ENCODE results near the gene SCN2B. TPM values are rescaled to one million over a fixed set of nuclear protein-coding genes. Genes with fewer than 3 reads are reported as not detected.

The SCN2B gene
- total RNA-seq, 3 donors from 2014 or later, result 0.23 to 3.7 (median 0.34) TPM

DNA sequence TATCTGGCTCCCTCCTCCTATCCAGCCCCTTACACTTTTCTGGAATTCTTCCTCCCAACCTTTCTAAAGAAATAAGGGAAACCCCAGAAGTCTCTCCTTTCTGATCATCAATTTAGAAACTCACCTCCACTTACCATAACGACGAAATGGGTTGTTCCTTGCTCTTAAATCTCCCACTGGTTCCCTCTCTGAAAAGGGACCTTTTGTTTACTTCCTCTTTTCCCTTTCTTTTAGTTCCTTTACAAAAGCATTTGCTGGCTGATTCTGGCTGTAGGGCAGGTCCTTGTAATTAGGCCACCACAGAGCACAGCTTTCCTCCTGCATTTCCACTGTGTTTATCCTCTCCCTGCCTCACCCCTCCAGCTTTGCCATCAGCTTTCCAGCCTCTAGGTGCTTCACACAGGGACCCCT is 36.3 kb upstream of the SCN2B start:
- Histone ChIP-seq H3K9me3 (no peaks in the 10 kb centered on the region), H3K36me3 (ENCODE audit: low read depth) (no peaks in the 10 kb centered on the region), H3K4me3 (no peak overlapping the region), H3K4me1 (ENCODE audit: low read depth) (peaks cover 34% of the 10 kb centered on the region)
- TF ChIP-seq, protein P1, sequence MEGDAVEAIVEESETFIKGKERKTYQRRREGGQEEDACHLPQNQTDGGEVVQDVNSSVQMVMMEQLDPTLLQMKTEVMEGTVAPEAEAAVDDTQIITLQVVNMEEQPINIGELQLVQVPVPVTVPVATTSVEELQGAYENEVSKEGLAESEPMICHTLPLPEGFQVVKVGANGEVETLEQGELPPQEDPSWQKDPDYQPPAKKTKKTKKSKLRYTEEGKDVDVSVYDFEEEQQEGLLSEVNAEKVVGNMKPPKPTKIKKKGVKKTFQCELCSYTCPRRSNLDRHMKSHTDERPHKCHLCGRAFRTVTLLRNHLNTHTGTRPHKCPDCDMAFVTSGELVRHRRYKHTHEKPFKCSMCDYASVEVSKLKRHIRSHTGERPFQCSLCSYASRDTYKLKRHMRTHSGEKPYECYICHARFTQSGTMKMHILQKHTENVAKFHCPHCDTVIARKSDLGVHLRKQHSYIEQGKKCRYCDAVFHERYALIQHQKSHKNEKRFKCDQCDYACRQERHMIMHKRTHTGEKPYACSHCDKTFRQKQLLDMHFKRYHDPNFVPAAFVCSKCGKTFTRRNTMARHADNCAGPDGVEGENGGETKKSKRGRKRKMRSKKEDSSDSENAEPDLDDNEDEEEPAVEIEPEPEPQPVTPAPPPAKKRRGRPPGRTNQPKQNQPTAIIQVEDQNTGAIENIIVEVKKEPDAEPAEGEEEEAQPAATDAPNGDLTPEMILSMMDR (IDR thresholded peaks at IDR 0.05), result no peak
- ATAC-seq, result peak; percentile 26
- DNase-seq, result no peak
- intact Hi-C loops (cut with DNase I, micrococcal nuclease), result no loop called here

DNA sequence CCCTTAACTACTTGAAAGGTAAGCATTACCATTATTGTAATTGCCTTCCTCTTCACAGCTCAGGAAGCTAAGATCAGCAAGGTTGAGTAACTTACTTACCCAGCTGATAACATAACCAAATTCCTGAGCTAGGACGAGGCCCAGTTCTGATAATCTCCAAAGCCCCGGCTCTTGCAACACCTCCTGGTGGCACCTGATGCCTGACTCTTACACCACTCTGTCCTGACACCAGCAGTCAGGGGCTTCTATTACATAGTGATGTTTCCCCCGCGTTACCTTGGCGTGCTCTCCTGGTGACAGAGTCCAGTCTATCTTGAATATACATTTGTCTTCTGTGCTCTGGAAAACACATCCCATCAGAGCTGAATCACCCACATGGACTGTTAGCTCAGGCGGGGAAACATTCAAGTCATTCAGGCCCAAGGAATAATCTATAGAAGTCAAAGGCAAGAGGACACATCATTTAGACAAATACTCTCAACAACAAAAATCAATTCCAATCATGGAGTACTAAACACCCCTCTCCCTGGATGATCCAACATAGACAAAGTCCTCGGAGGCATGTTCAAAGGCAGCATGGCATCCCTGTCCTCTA is 35.8 kb upstream of the SCN2B start:
- Histone ChIP-seq H3K4me3 (no peak overlapping the region), H3K4me1 (ENCODE audit: low read depth) (peaks cover 34% of the 10 kb centered on the region), H3K9me3 (no peaks in the 10 kb centered on the region), H3K36me3 (ENCODE audit: low read depth) (no peaks in the 10 kb centered on the region)
- TF ChIP-seq, protein P1 (IDR thresholded peaks at IDR 0.05), result no peak
- intact Hi-C loops (cut with DNase I, micrococcal nuclease), result no loop called here
- ATAC-seq, result peak; percentile 8
- DNase-seq, result no peak

DNA sequence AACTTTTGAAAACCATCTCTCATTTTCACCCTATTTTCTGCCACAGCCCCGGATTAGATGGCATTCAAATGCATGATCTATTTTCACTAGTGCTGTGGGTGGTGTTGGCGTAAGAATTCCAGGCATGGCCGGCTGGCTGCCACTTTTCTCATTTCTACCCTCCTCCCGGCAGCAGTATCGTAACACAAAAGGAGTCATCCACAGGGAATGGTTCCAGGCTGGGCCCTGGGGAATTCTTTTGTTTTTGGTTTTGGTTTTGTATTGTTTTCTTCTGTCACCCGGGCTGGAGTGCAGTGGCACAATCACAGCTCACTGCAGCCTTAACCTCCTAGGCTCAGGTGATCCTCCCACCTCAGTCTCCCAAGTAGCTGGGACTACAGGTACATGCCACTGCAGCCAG is 34.6 kb upstream of the SCN2B start:
- H3K36me3 ChIP-seq (ENCODE audit: low read depth), result no peaks in the 10 kb centered on the region
- DNase-seq, result no peak
- H3K4me3 ChIP-seq, result no peak overlapping the region
- intact Hi-C loops (cut with DNase I, micrococcal nuclease), result no loop called here
- ATAC-seq, result no peak
- no peaks in the 10 kb centered on the region for H3K9me3 ChIP-seq
- TF ChIP-seq, protein P1 (IDR thresholded peaks at IDR 0.05), result no peak
- H3K4me1 ChIP-seq (ENCODE audit: low read depth), result peaks cover 39% of the 10 kb centered on the region

DNA sequence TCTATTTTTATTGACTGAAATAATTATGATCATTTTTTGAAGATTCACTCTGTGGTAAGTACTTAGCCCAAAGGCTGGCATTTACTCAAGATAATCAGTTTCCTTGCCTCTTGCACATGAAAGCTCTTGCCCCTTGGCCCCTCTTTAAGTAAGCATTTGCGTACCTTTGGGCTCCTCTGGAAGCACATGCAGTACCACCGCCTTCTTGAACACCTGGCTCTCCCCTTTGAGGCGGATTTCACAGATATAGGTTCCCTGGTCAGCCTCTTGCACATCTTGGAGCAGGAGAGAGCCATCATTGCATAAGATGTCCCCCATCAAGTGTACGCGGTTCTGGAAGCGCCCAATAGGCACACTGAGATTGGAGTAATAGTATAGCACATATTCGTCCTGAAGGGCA is 33.9 kb upstream of the SCN2B start:
- TF ChIP-seq, protein P1 (IDR thresholded peaks at IDR 0.05), result no peak
- Histone ChIP-seq H3K4me3 (no peak overlapping the region), H3K4me1 (ENCODE audit: low read depth) (peaks cover 37% of the 10 kb centered on the region), H3K36me3 (ENCODE audit: low read depth) (no peaks in the 10 kb centered on the region), H3K9me3 (no peaks in the 10 kb centered on the region)
- DNase-seq (no peak), ATAC-seq (no peak)
- intact Hi-C loops (cut with DNase I, micrococcal nuclease), result no loop called here

DNA sequence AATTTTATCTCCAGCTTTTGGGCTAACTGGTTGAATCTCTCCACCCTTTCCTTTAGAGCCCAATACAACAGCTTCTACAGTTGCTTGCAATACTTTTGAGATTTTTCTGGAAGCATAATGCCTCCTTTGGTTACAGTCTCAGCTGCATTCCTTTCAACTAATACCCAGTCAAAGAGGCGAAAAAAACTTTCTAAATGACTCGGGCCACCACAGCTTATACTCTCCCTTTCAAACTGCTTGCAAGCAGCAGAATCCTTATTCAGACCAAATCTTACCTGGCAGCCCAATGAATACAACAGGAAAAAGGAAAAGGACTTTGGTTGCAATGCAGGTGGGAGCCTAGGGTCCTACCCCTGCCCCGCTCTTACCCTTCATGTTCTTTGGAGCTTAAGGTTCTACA is 32.6 kb upstream of the SCN2B start:
- Histone ChIP-seq H3K4me1 (ENCODE audit: low read depth) (peaks cover 29% of the 10 kb centered on the region), H3K36me3 (ENCODE audit: low read depth) (no peaks in the 10 kb centered on the region), H3K4me3 (no peak overlapping the region), H3K9me3 (no peaks in the 10 kb centered on the region)
- intact Hi-C loops (cut with DNase I, micrococcal nuclease), result loop anchor here in 1 of 2 donors (10.0 kb wide), 1 partner anchor 76 kb away; no protein-coding TSS in a partner anchor
- ATAC-seq, result no peak
- no peak for DNase-seq
- TF ChIP-seq, protein P1 (IDR thresholded peaks at IDR 0.05), result no peak

All from mucosa of descending colon (tissue), 3 donors.